Measurements from ENCODE around the gene SLITRK3.

DNA sequence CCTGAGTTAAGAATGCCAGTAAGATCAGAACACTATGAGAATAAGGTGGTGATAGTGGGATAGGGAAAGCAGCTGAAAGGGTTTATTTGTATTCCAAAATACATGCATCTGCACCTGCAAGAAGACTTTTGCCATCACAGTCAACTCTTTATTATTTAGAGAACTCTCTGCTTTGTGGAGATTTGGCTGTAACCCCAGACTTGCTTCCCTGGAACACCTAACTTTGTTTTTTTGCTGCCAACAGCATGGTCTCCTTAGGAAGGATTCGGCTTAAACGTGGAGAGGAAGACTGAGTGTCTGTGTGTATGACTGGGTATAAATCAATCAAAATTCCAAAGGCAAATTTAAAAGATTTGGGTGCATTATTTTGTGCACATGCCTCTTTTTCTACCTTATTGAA, 21.6 kb upstream of the SLITRK3 start:
- TF ChIP-seq CTCF (IDR thresholded peaks at IDR 0.05) (no peak), POLR2A (IDR thresholded peaks at IDR 0.05) (no peak)

Data from vagina (tissue), 2 donors.